Astrocyte (in vitro differentiated cells and primary cell): ENCODE measurements around the gene ATXN1.

Source experiments
- CTCF ChIP-seq: IDR thresholded peaks from 2 replicates; pipeline ENCODE4 v1.5.1; 2011; ENCODE audit warnings: low read depth, mild to moderate bottlenecking, inconsistent platforms, low read length, moderate library complexity; ENCODE audit not compliant: insufficient read depth
- EZH2 ChIP-seq: IDR thresholded peaks from 2 replicates; pipeline ENCODE4 v1.6.1; 2012; ENCODE audit warnings: mild to moderate bottlenecking, low read length, inconsistent platforms; ENCODE audit not compliant: insufficient read depth

- TF ChIP-seq CTCF (no peak), EZH2 (no peak)
Observed at GRCh38 chr6:16397623-16398022, 363.6 kb downstream of the ATXN1 start.
